GM18505 (cell line): ENCODE measurements around the gene ZNF646.
"Not testable (repeated sequence)": the region's sequence is repeated elsewhere in the genome, so short reads cannot be mapped to it uniquely, and the experiment has no call there.

Source experiments
- ATAC-seq: cut with Tn5 transposase; IDR thresholded peaks from one replicate; pipeline ENCODE4 v1.9.1; 2021; ENCODE audit not compliant: unreplicated experiment
- POLR2A ChIP-seq: IDR thresholded peaks from 4 replicates; pipeline ENCODE4 v1.6.1; 2011; ENCODE audit warnings: borderline replicate concordance; ENCODE audit not compliant: insufficient read depth, insufficient read length; ENCODE audit errors: extremely low read depth

ZNF646 gene

GRCh38 chr16:31094088-31094423 is 19.8 kb downstream of the ZNF646 start:
- ATAC-seq, result peak; percentile 7
- TF ChIP-seq POLR2A, result no peak

GRCh38 chr16:31094424-31095120 is 20.4 kb downstream of the ZNF646 start, which contains the start of gene VKORC1:
Gene VKORC1, minus strand, starts transcription at chr16:31094797. Its CDS starts 68 bp downstream, at chr16:31094729.
- TF ChIP-seq POLR2A, result peak; percentile 59

GRCh38 chr16:31099860-31100638 is 25.8 kb downstream of the ZNF646 start:
- TF ChIP-seq POLR2A, result no peak
- ATAC-seq, result no peak

More at GRCh38 chr16:31094424-31095120, 20.4 kb downstream of the ZNF646 start, which contains the start of gene VKORC1:
- ATAC-seq, result peak; percentile 88

- not testable (repeated sequence) for ATAC-seq
Observed at GRCh38 chr16:31100876-31101641, 26.8 kb downstream of the ZNF646 start.

- ATAC-seq, result peak; percentile 37
Observed at GRCh38 chr16:31105677-31106213, 31.5 kb downstream of the ZNF646 start.

GRCh38 chr16:31106509-31107464 is 32.6 kb downstream of the ZNF646 start:
- ATAC-seq, result no peak

More at GRCh38 chr16:31105677-31106213, 31.5 kb downstream of the ZNF646 start:
- TF ChIP-seq POLR2A, result no peak

GRCh38 chr16:31107465-31107867 is 33.2 kb downstream of the ZNF646 start:
- no peak for TF ChIP-seq POLR2A
- no peak for ATAC-seq

More at GRCh38 chr16:31106509-31107464, 32.6 kb downstream of the ZNF646 start:
- TF ChIP-seq POLR2A, result no peak

GRCh38 chr16:31108035-31108793 is 34.0 kb downstream of the ZNF646 start, which contains the start of gene BCKDK:
Gene BCKDK, plus strand, starts transcription at chr16:31108386. Its CDS starts 838 bp downstream, at chr16:31109224.
- TF ChIP-seq POLR2A, result peak; percentile 77
- ATAC-seq, result peak; percentile 85

GRCh38 chr16:31108794-31109558 is 34.8 kb downstream of the ZNF646 start:
- no peak for TF ChIP-seq POLR2A
- no peak for ATAC-seq

GRCh38 chr16:31109622-31110021 is 35.4 kb downstream of the ZNF646 start:
- no peak for ATAC-seq
- no peak for TF ChIP-seq POLR2A
